H9 (cell line): ENCODE data around the gene SMIM20. TPM values are rescaled to one million over a fixed set of nuclear protein-coding genes. Genes with fewer than 3 reads are reported as not detected.

Experiments used
- DNase-seq: peaks from one replicate; pipeline ENCODE4 v3.0.0-alpha.2; 2017
- H2AFZ ChIP-seq: one replicate; pipeline ENCODE4 v1.6.1; 2013; ENCODE audit warnings: mild to moderate bottlenecking, low read length, control low read depth, moderate library complexity
- H2AK5ac ChIP-seq: 2 replicates; pipeline ENCODE4 v1.6.1; 2013; ENCODE audit warnings: low read length, control low read depth, mixed read lengths; ENCODE audit not compliant: insufficient read length
- H2BK120ac ChIP-seq: one replicate; pipeline ENCODE4 v1.6.1; 2013; ENCODE audit warnings: low read depth, mild to moderate bottlenecking, low read length, control low read depth, inconsistent platforms; ENCODE audit not compliant: poor library complexity, severe bottlenecking
- H2BK12ac ChIP-seq: 2 replicates; pipeline ENCODE4 v1.6.1; 2013; ENCODE audit warnings: low read length, control low read depth, mixed read lengths, low read depth; ENCODE audit not compliant: insufficient read length
- H2BK15ac ChIP-seq: 2 replicates; pipeline ENCODE4 v1.6.1; 2013; ENCODE audit warnings: low read depth, low read length, control low read depth
- H2BK20ac ChIP-seq: one replicate; pipeline ENCODE4 v1.6.1; 2013; ENCODE audit warnings: low read depth, mild to moderate bottlenecking, low read length, control low read depth, inconsistent platforms; ENCODE audit not compliant: poor library complexity, severe bottlenecking
- H2BK5ac ChIP-seq: 2 replicates; pipeline ENCODE4 v1.6.1; 2013; ENCODE audit warnings: low read length, control low read depth, mixed read lengths; ENCODE audit not compliant: insufficient read length
- H3K14ac ChIP-seq: 2 replicates; pipeline ENCODE4 v1.6.1; 2013; ENCODE audit warnings: low read length, control low read depth; ENCODE audit not compliant: insufficient read depth
- H3K18ac ChIP-seq: 2 replicates; pipeline ENCODE4 v1.6.1; 2013; ENCODE audit warnings: low read depth, mild to moderate bottlenecking, mixed read lengths, low read length, control low read depth; ENCODE audit not compliant: insufficient read length
- H3K23ac ChIP-seq: 2 replicates; pipeline ENCODE4 v1.6.1; 2013; ENCODE audit warnings: low read length, control low read depth, mixed read lengths, low read depth; ENCODE audit not compliant: insufficient read length
- H3K23me2 ChIP-seq: 2 replicates; pipeline ENCODE4 v1.6.1; 2013; ENCODE audit warnings: low read depth, mild to moderate bottlenecking, mixed read lengths, low read length, control low read depth; ENCODE audit not compliant: insufficient read length, poor library complexity, severe bottlenecking
- H3K27ac ChIP-seq: 2 replicates; pipeline ENCODE4 v1.5.1; 2013; ENCODE audit warnings: low read length, control low read depth, mixed read lengths, low read depth; ENCODE audit not compliant: insufficient read length
- H3K27me3 ChIP-seq: 2 replicates; pipeline ENCODE4 v1.6.1; 2013; ENCODE audit warnings: low read length, control low read depth, inconsistent platforms; ENCODE audit not compliant: insufficient read depth
- H3K4ac ChIP-seq: 2 replicates; pipeline ENCODE4 v1.6.1; 2013; ENCODE audit warnings: low read depth, mild to moderate bottlenecking, control low read depth, inconsistent platforms, low read length, moderate library complexity
- H3K4me1 ChIP-seq: 2 replicates; pipeline ENCODE4 v1.6.1; 2013; ENCODE audit warnings: low read length, control low read depth, inconsistent platforms; ENCODE audit not compliant: insufficient read depth
- H3K4me2 ChIP-seq: 2 replicates; pipeline ENCODE4 v1.6.1; 2013; ENCODE audit warnings: low read length, control low read depth, mixed read lengths; ENCODE audit not compliant: insufficient read length, insufficient read depth
- H3K56ac ChIP-seq: 2 replicates; pipeline ENCODE4 v1.6.1; 2013; ENCODE audit warnings: low read depth, mild to moderate bottlenecking, mixed read lengths, low read length, control low read depth; ENCODE audit not compliant: insufficient read length
- H3K79me1 ChIP-seq: 2 replicates; pipeline ENCODE4 v1.6.1; 2013; ENCODE audit warnings: low read depth, mild to moderate bottlenecking, moderate library complexity, low read length, control low read depth, inconsistent platforms; ENCODE audit not compliant: insufficient read depth, poor library complexity, severe bottlenecking
- H3K79me2 ChIP-seq: 2 replicates; pipeline ENCODE4 v1.6.1; 2013; ENCODE audit warnings: low read length, control low read depth, inconsistent platforms; ENCODE audit not compliant: insufficient read depth
- H3K9ac ChIP-seq: 2 replicates; pipeline ENCODE4 v1.6.1; 2013; ENCODE audit warnings: low read length, control low read depth, mixed read lengths; ENCODE audit not compliant: insufficient read length; ENCODE audit errors: extremely low read depth
- H3K9me3 ChIP-seq: one replicate; pipeline ENCODE4 v1.6.1; 2013; ENCODE audit warnings: low read depth, low read length, inconsistent platforms; ENCODE audit not compliant: control insufficient read depth
- H3T11ph ChIP-seq: one replicate; pipeline ENCODE4 v1.6.1; 2013; ENCODE audit warnings: mild to moderate bottlenecking, low read length, control low read depth, inconsistent platforms
- H4K20me1 ChIP-seq: one replicate; pipeline ENCODE4 v1.6.1; 2013; ENCODE audit not compliant: control insufficient read depth, insufficient read length, insufficient read depth
- H4K5ac ChIP-seq: 2 replicates; pipeline ENCODE4 v1.6.1; 2013; ENCODE audit warnings: low read depth, mild to moderate bottlenecking, mixed read lengths, low read length, control low read depth; ENCODE audit not compliant: insufficient read length
- H4K8ac ChIP-seq: replicated peaks from 2 replicates; pipeline ENCODE4 v1.6.1; 2013; ENCODE audit warnings: low read length, control low read depth, mixed read lengths, low read depth; ENCODE audit not compliant: insufficient read length
- H4K91ac ChIP-seq: 2 replicates; pipeline ENCODE4 v1.6.1; 2013; ENCODE audit warnings: low read depth, mild to moderate bottlenecking, moderate library complexity, mixed read lengths, low read length, control low read depth; ENCODE audit not compliant: insufficient read length
- H3K27ac Mint-ChIP-seq, 3 experiments: 2 replicates in 2 of 3; 3 replicates in 1 of 3; pipeline ENCODE4 v1.8.0; 2020 to 2021; ENCODE audit warnings: mixed read lengths in 3 of 3, mild to moderate bottlenecking in 1 of 3, moderate library complexity in 1 of 3
- H3K27me3 Mint-ChIP-seq: 2 replicates; pipeline ENCODE4 v1.8.0; 2021; ENCODE audit warnings: low read depth, mild to moderate bottlenecking, moderate library complexity, mixed read lengths
- H3K36me3 Mint-ChIP-seq, 3 experiments: 2 replicates in 2 of 3; 3 replicates in 1 of 3; pipeline ENCODE4 v1.8.0; 2020 to 2021; ENCODE audit warnings: low read depth in 3 of 3, mixed read lengths in 3 of 3; ENCODE audit not compliant: insufficient read depth in 1 of 3
- H3K4me1 Mint-ChIP-seq, 2 experiments: 2 replicates each; pipeline ENCODE4 v1.8.0; 2020; ENCODE audit warnings: mixed read lengths in 2 of 2
- H3K4me3 Mint-ChIP-seq, 2 experiments: 2 replicates in 1 of 2; 3 replicates in 1 of 2; pipeline ENCODE4 v1.8.0; 2020 to 2021; ENCODE audit warnings: mild to moderate bottlenecking in 2 of 2, mixed read lengths in 2 of 2, moderate library complexity in 1 of 2
- H3K9me3 Mint-ChIP-seq, 2 experiments: 2 replicates in 1 of 2; 3 replicates in 1 of 2; pipeline ENCODE4 v1.8.0; 2020; ENCODE audit warnings: mild to moderate bottlenecking in 2 of 2, mixed read lengths in 2 of 2, moderate library complexity in 1 of 2
- CTCF ChIP-seq: fragments of 200-600 bp; sonication (generic); conservative IDR thresholded peaks from 3 replicates; pipeline ENCODE4 v1.8.0; 2021; ENCODE audit warnings: antibody characterized with exemption, mild to moderate bottlenecking
- WGBS: extraction: QIAGEN DNeasy Blood & Tissue Kit; methylation state at CpG from one replicate; pipeline ENCODE4 v1.1.7; 2013; ENCODE audit warnings: missing lambda C conversion rate, low lambda C conversion rate, mixed read lengths; ENCODE audit not compliant: insufficient read length; ENCODE audit errors: extremely low coverage; 5-methylcytosine and 5-hydroxymethylcytosine counted together
- total RNA-seq: library from RNA; stranded (reverse); gene quantifications from 2 replicates; pipeline ENCODE4 v1.2.1, GENCODE V29; 2021

The SMIM20 gene
- total RNA-seq, 1 experiment from 2014 or later: 40.2 TPM

DNA sequence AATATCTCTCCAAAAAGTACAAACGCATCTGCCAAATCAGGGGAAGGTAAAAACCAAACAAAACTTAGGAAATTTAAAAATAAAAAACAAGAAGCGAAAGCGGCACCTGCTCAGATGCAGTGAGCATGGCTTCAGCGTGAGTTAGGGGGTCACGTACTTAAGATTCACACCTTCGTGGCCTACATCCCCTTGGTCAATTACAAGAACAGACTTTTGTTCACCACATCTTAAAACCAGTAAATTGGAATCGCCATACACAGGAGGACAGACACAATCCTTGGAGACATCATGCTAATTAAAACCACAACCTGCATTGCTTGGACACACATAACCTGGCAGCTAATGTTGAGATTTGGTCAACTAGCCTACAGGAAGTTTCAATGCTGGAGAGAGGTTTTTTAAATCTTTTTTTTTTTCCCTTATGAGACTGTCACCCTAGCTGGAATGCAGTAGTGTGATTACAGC, 38.7 kb upstream of the SMIM20 start:
- no peak overlapping the region for H3K14ac ChIP-seq
- no peak overlapping the region for H2BK15ac ChIP-seq
- no peaks in the 10 kb centered on the region for H3K23me2 ChIP-seq
- no peak overlapping the region for H3K27ac ChIP-seq
- no peak overlapping the region for H3K4ac ChIP-seq
- H3K27me3 ChIP-seq: no peaks in the 10 kb centered on the region
- H4K8ac ChIP-seq: no peak overlapping the region
- no CpG with 5 or more reads among the region's 7 CpGs for WGBS
- TF ChIP-seq CTCF: no peak
- no peaks in the 10 kb centered on the region for H3K79me2 ChIP-seq
- Mint-ChIP-seq H3K36me3 (no peaks in the 10 kb centered on the region), H3K4me1 (peaks cover 0 to 9% of the 10 kb centered on the region in 2 experiments; a peak in 3 of 4 replicates), H3K27ac (no peak overlapping the region), H3K27me3 (no peaks in the 10 kb centered on the region; the same call in 1 of the 2 replicates), H3K9me3 (no peaks in the 10 kb centered on the region; a peak in 1 of 5 replicates), H3K4me3 (no peak overlapping the region)
- H3K9ac ChIP-seq: no peak overlapping the region
- H2AFZ ChIP-seq: no peak overlapping the region
- no peaks in the 10 kb centered on the region for H3K9me3 ChIP-seq
- H3T11ph ChIP-seq: no peak overlapping the region
- no peaks in the 10 kb centered on the region for H3K4me1 ChIP-seq
- H3K56ac ChIP-seq: no peak overlapping the region
- no peak overlapping the region for H3K18ac ChIP-seq
- DNase-seq: no peak
- no peak overlapping the region for H2BK20ac ChIP-seq
- no peak overlapping the region for H2AK5ac ChIP-seq
- H3K79me1 ChIP-seq: no peaks in the 10 kb centered on the region
- no peaks in the 10 kb centered on the region for H4K20me1 ChIP-seq
- no peak overlapping the region for H3K4me2 ChIP-seq
- no peak overlapping the region for H2BK120ac ChIP-seq
- H4K91ac ChIP-seq: no peak overlapping the region
- no peak overlapping the region for H4K5ac ChIP-seq
- no peak overlapping the region for H2BK5ac ChIP-seq
- H2BK12ac ChIP-seq: no peak overlapping the region
- H3K23ac ChIP-seq: no peak overlapping the region
